Measurements from ENCODE around the gene CYTH4.

CYTH4 gene

DNA sequence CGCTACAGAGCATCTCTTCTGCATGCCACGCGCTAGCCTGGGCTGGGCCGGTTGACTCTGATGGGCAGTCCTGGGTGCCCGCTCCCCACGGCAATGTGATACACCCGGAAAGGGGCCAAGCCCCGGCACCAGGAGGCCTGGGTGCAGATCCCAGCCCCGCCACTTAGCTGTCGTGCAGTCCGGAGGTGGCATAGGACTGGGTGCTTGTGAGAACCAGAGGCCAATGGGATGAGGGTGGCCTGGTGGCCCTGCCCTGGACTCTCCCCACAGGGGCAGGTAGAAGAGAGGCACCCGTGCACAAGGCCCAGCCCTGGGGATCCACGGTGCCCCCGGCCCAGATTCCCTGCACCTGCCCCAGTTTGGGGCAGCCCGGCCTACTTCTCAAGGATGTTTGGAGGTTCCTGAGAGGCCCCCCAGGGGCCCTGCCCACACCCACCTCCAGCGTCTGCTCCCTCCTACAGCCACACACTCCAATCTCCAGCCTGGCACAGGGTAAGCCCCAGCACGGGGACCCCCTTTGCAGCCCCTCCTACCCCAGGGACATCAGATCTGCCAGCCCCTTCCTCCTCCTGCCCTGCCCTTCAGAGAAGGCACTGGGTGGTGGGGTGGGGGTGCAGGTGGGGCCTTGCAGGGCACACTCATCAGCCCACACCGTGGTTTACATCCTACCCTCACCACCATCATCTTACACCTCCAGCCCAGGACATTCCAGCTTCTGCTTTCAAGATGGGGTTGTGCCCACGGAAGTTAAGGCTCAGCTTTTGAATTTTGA is 66.9 kb downstream of the CYTH4 start:
- no peak for DNase-seq (ENCODE audit: low spot score)

DNA sequence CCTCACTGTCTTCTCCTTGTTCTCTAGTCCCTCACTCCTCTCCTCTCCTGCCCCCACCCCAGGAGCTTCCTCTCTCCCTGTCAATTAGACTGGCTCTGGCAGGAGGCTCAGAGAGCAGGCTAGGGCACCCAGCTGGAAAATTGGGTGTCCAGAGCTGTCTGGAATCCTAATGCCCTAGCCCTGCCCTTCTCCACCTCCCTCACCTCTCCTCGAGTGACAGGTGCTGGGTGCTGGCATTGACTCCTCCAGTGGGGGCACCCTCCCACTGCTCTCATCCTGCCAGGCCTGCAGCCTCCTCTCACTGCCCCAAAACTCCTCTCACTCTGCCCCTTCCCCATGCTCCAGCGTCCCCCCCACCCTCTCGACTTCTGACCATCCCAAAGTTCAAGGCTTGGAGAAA is 68.9 kb downstream of the CYTH4 start:
- no peak for DNase-seq (ENCODE audit: low spot score)

DNA sequence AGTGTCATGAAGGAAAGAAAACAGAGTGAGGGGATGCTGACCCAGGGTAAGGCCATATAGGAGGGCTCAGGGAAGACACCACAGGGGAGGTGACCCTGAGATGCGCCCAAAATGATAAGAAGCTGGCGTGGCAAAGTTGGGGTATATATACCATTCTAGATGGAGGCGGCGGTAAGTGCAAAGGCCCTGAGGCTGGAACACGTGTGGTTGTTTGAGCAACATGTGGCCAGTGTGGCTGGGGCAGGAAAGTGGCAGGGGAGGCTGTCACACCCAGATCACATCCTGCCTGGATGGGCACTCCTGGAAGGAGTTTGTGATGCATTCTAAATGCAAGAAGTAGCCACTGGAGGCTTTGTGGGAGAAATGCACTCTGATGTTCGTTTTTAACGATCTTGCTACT is 70.2 kb downstream of the CYTH4 start:
- DNase-seq (ENCODE audit: low spot score): no peak

DNA sequence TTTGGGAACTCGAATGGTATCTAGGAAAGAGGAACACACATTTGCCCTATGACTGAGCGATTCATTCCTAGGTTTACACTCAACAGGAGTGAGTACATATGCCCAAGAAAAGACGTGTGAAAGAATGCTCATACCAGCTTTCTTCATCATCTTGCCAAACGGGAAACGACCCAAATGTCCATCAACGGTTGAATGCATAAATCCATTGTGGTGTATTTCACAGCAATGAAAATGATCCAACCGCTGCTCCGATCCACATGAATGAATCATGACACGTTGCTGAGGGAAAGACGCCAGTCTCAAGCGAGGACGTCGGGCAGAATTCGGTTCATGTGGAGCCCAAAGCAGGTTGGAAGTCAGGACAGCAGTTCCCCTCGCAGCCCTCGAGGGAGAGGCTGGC is 71.5 kb downstream of the CYTH4 start:
- no peak for DNase-seq (ENCODE audit: low spot score)

GRCh38 chr22:37354261-37354660 is 72.0 kb downstream of the CYTH4 start:
- DNase-seq (ENCODE audit: low spot score): no peak

GRCh38 chr22:37354670-37355069 is 72.4 kb downstream of the CYTH4 start:
- no peak for DNase-seq (ENCODE audit: low spot score)

DNA sequence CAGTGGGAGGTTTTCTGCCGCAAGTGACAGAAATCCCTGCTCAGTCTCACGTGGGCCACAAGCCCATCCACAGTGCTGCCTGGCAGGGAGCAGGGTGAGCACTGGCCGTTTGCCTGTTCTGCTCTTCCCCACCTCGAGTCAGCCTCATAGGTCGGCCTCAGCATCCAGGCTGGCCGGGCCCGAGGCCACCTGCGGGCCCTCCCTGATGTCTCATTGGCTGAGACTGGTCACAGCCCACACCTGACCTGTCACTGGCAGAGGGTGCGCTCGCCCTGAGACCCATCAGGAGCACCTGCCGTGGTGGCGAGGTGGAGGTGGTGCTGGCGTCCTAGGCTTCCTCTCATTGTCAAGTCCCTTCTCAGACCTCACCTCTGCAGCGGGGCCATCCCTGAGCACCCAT is 72.9 kb downstream of the CYTH4 start:
- DNase-seq (ENCODE audit: low spot score): no peak

DNA sequence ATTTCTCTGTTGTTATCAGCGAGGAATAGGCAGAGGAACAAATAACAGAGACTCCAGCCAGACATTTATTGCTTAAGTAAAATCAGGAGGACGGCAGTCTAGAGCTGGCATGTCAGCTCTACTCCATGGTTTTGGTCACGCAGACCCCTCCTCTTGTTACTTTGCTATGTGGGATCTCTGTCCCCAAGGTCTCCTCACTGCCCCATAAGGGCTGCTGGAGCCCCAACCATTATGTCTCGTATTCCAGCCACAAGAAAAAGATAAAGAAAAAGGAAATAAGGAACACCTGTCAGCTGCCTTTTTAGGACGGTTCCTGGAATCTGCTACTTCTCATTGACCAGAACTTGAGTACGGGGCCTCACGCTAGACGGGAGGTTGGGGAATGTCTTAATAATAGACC is 74.6 kb downstream of the CYTH4 start:
- DNase-seq (ENCODE audit: low spot score): no peak

GRCh38 chr22:37357446-37358075 is 75.3 kb downstream of the CYTH4 start:
- DNase-seq (ENCODE audit: low spot score): no peak

GRCh38 chr22:37358386-37358785 is 76.1 kb downstream of the CYTH4 start:
- no peak for DNase-seq (ENCODE audit: low spot score)

DNA sequence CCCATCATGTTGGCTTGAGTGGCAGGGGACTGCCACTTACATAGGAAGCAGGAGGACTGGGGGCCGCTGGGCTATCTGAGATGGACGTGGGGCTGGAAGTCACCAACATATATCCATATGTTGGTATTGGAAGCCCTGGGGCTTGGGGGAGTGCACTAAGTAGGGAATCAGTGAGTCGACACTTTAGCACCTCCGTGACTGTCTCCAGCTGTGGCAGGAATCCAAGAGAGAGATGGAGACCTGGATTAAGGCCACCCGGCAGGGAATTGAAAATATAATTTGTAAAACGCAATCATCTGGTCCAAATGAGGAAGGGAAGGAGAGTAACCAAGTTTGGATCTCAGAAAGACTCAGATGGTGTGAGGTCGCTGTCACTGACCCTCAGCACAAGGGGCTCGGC is 76.6 kb downstream of the CYTH4 start:
- DNase-seq (ENCODE audit: low spot score): no peak

DNA sequence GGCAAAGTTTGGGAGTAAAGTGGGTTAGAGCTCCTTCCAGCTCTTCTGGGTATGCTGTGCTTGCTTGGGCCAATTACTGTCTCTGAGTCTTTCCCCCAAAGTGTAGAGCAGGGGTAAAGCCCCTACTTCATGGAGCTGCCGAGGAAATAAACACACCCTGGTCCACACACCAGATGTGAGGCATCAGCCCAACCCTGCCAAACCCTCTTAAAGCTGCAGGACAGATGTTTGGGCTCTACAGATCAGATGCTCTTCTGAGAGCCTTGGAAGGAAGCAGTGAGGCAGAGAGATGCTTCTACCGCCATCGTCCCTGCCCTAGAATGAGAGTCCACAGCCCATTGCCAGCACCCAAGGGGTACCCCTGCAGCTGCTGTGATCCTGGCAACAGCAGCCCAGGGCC is 80.3 kb downstream of the CYTH4 start:
- DNase-seq (ENCODE audit: low spot score): no peak

DNA sequence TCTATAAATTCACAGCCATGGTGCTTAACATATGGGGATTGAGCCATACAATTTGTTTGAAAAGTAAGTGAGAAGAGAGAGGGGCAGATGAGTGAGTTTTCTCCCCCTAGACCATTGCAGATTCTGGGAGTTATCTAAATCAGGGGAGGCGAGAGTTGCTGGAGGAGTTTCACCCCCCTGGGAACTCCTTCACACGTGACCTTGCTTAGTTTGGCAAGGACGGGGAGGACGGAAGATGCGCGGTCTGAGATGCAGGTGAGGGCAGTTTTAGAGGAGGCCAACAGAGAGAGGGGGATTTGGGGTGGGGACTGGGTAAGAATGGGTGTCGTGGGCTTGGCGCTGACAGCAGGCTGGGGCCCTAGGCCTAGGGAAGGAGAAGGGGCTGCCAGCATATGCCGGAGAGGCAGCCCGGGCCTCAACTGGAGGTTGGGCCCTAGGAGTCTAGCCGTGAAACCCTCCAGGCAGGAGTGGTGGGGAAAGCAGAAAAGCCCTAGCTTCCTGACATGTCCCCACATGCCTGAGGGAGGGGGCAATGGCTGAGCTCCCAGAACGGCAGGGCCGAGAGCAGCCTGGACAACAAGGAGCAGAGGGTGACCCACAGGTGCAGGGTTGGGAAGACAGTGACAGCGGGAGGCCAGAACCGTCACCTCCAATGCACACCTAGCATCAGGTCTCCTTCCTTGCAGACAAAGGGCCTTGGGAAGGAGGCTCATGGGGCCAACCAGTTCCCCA is 81.1 kb downstream of the CYTH4 start:
- DNase-seq (ENCODE audit: low spot score): no peak
